ENCODE results near the gene FAM184B. TPM values are rescaled to one million over a fixed set of nuclear protein-coding genes. Genes with fewer than 3 reads are reported as not detected.

The FAM184B gene
- polyA plus RNA-seq, 3 donors = not detected

DNA sequence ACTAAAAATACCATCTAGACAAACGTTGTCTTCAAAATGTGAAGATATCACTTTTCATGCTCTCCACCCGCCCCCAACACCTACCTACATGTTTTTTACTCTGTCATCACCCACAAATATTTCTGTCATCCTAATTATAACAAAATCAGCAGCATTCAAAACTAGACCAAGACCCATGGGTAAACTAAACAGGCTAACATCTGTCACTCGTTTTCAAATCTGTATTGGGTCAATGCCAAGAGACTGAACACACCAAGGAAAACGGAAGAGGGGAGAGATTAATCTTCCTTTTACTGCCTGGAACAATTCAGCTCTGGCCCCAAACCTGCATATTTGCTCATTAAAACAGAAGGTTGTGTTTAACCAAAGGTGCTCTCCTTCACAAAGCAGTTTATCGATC is 17.5 kb downstream of the FAM184B start:
- H3K27ac Mint-ChIP-seq = no peak overlapping the region
- Histone ChIP-seq H3K79me2 (ENCODE audit: insufficient read depth, low read length) (no peaks in the 10 kb centered on the region), H2AFZ (ENCODE audit: insufficient read depth, low read depth, low read length, poor library complexity, severe bottlenecking) (no peak overlapping the region), H3K9me3 (replicated peaks in 1 of 2; ENCODE audit: control insufficient read depth in 1 of 2, insufficient read depth in 1 of 2, low read length in 2 of 2) (peaks cover 5 to 13% of the 10 kb centered on the region in 2 donors), H3K9ac (ENCODE audit: insufficient read depth, low read length, poor library complexity, severe bottlenecking) (no peak overlapping the region), H3K4me1 (ENCODE audit: control insufficient read depth in 1 of 2, insufficient read depth in 2 of 2, low read length in 2 of 2) (no peaks in the 10 kb centered on the region), H3K4me2 (replicated peaks; ENCODE audit: extremely low read depth, low read length, poor library complexity, severe bottlenecking) (no peak overlapping the region), H3K36me3 (replicated peaks in 1 of 2; ENCODE audit: control insufficient read depth in 1 of 2, insufficient read depth in 2 of 2, low read length in 2 of 2) (no peaks in the 10 kb centered on the region), H3K4me3 (replicated peaks in 1 of 3; ENCODE audit: low read depth in 2 of 3, low read length in 3 of 3) (no peak overlapping the region), H4K20me1 (ENCODE audit: insufficient read depth, low read length) (no peaks in the 10 kb centered on the region), H3K27me3 (ENCODE audit: control insufficient read depth in 2 of 2, insufficient read depth in 2 of 2, low read length in 2 of 2) (no peaks in the 10 kb centered on the region), H3K27ac (ENCODE audit: low read depth in 1 of 2, low read length in 2 of 2) (no peak overlapping the region)
- H3K4me1 Mint-ChIP-seq = peaks cover 3% of the 10 kb centered on the region
- intact Hi-C loops (cut with micrococcal nuclease) = no loop called here
- 58% methylated on average over 5 of the region's 5 CpGs for WGBS (ENCODE audit: insufficient coverage)
- TF ChIP-seq, protein P1, sequence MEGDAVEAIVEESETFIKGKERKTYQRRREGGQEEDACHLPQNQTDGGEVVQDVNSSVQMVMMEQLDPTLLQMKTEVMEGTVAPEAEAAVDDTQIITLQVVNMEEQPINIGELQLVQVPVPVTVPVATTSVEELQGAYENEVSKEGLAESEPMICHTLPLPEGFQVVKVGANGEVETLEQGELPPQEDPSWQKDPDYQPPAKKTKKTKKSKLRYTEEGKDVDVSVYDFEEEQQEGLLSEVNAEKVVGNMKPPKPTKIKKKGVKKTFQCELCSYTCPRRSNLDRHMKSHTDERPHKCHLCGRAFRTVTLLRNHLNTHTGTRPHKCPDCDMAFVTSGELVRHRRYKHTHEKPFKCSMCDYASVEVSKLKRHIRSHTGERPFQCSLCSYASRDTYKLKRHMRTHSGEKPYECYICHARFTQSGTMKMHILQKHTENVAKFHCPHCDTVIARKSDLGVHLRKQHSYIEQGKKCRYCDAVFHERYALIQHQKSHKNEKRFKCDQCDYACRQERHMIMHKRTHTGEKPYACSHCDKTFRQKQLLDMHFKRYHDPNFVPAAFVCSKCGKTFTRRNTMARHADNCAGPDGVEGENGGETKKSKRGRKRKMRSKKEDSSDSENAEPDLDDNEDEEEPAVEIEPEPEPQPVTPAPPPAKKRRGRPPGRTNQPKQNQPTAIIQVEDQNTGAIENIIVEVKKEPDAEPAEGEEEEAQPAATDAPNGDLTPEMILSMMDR (IDR thresholded peaks at IDR 0.05) = no peak
- H3K27me3 Mint-ChIP-seq (ENCODE audit: low read depth in 3 of 3) = peaks cover 0 to 3% (median 0%) of the 10 kb centered on the region in 3 donors
- H3K4me3 Mint-ChIP-seq = no peak overlapping the region
- H3K9me3 Mint-ChIP-seq = peaks cover 0 to 15% (median 10%) of the 10 kb centered on the region in 7 donors
- H3K36me3 Mint-ChIP-seq = no peaks in the 10 kb centered on the region
- DNase-seq = no peak

DNA sequence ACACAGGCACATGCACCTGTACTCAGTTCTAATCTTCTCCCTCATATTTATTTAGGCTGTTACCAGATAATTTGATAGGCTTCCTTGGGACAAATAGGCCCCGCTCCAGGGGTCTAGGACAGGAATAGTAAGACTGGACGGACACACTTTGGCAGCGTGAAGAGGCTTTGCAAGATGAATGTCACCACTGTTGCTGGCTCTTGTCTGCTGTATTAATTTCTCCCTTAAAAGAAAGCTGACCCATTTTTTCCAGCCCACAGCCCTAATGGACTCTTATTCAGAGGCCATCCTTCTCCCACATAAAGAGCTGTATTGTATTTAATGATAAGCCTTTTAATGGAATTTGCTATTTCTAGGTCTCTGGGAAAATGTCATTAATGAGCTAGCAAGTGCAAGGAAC is 18.0 kb downstream of the FAM184B start:
- peaks cover 0 to 3% (median 0%) of the 10 kb centered on the region in 3 donors for H3K27me3 Mint-ChIP-seq (ENCODE audit: low read depth in 3 of 3)
- no peaks in the 10 kb centered on the region for H4K20me1 ChIP-seq (ENCODE audit: insufficient read depth, low read length)
- peaks cover 5 to 13% of the 10 kb centered on the region in 2 donors for H3K9me3 ChIP-seq (replicated peaks in 1 of 2; ENCODE audit: control insufficient read depth in 1 of 2, insufficient read depth in 1 of 2, low read length in 2 of 2)
- TF ChIP-seq, protein P1 (IDR thresholded peaks at IDR 0.05) = no peak
- H3K4me2 ChIP-seq (replicated peaks; ENCODE audit: extremely low read depth, low read length, poor library complexity, severe bottlenecking) = no peak overlapping the region
- H3K27me3 ChIP-seq (ENCODE audit: control insufficient read depth in 2 of 2, insufficient read depth in 2 of 2, low read length in 2 of 2) = no peaks in the 10 kb centered on the region
- intact Hi-C loops (cut with micrococcal nuclease) = no loop called here
- H3K9me3 Mint-ChIP-seq = peaks cover 0 to 15% (median 10%) of the 10 kb centered on the region in 7 donors
- H3K4me3 ChIP-seq (replicated peaks in 1 of 3; ENCODE audit: low read depth in 2 of 3, low read length in 3 of 3) = no peak overlapping the region
- H3K4me1 ChIP-seq (ENCODE audit: control insufficient read depth in 1 of 2, insufficient read depth in 2 of 2, low read length in 2 of 2) = no peaks in the 10 kb centered on the region
- no peaks in the 10 kb centered on the region for H3K36me3 Mint-ChIP-seq
- H3K4me1 Mint-ChIP-seq = peaks cover 3% of the 10 kb centered on the region
- no peak overlapping the region for H2AFZ ChIP-seq (ENCODE audit: insufficient read depth, low read depth, low read length, poor library complexity, severe bottlenecking)
- H3K79me2 ChIP-seq (ENCODE audit: insufficient read depth, low read length) = no peaks in the 10 kb centered on the region
- WGBS (ENCODE audit: insufficient coverage) = 100% methylated on average over 2 of the region's 3 CpGs
- H3K9ac ChIP-seq (ENCODE audit: insufficient read depth, low read length, poor library complexity, severe bottlenecking) = no peak overlapping the region
- H3K36me3 ChIP-seq (replicated peaks in 1 of 2; ENCODE audit: control insufficient read depth in 1 of 2, insufficient read depth in 2 of 2, low read length in 2 of 2) = no peaks in the 10 kb centered on the region
- H3K27ac Mint-ChIP-seq = no peak overlapping the region
- H3K27ac ChIP-seq (ENCODE audit: low read depth in 1 of 2, low read length in 2 of 2) = no peak overlapping the region
- H3K4me3 Mint-ChIP-seq = no peak overlapping the region
- no peak for DNase-seq

All from CD14-positive monocyte (primary cell).